SK-N-SH treated with all-trans-retinoic acid at 6 μM for 48 hours (cell line): ENCODE measurements around the gene SRBD1.

ENCODE experiments used
- ATAC-seq: fragments of 200-7000 bp; cut with Tn5 transposase; 3 replicates; pipeline ENCODE4 v1.9.1; 2020; ENCODE audit warnings: mild to moderate bottlenecking, moderate library complexity
- CSDC2 ChIP-seq: fragments of 250-450 bp; sonication (Bioruptor Pico); IDR thresholded peaks from 2 replicates; pipeline ENCODE4 v1.5.0; 2020; ENCODE audit warnings: mild to moderate bottlenecking, moderate library complexity
- ESRRG ChIP-seq: fragments of 250-450 bp; sonication (Bioruptor Pico); IDR thresholded peaks from 2 replicates; pipeline ENCODE4 v1.6.1; 2021; ENCODE audit warnings: mild to moderate bottlenecking
- GLIS3 ChIP-seq: fragments of 250-450 bp; sonication (Bioruptor Pico); IDR thresholded peaks from 2 replicates; pipeline ENCODE4 v1.5.0; 2020; ENCODE audit warnings: mild to moderate bottlenecking, moderate library complexity
- ISL1 ChIP-seq: fragments of 250-450 bp; sonication (Bioruptor Pico); IDR thresholded peaks from 2 replicates; pipeline ENCODE4 v2.1.2; 2022; ENCODE audit warnings: mild to moderate bottlenecking, moderate library complexity
- OSR1 ChIP-seq: fragments of 250-450 bp; sonication (Bioruptor Pico); IDR thresholded peaks from 2 replicates; pipeline ENCODE4 v1.8.0; 2022; ENCODE audit warnings: moderate library complexity, mild to moderate bottlenecking, inconsistent platforms
- PPARA ChIP-seq: fragments of 250-450 bp; sonication (Bioruptor Pico); IDR thresholded peaks from 2 replicates; pipeline ENCODE4 v1.5.0; 2020; ENCODE audit warnings: mild to moderate bottlenecking, borderline replicate concordance
- RARB ChIP-seq: fragments of 250-450 bp; sonication (Bioruptor Pico); IDR thresholded peaks from 2 replicates; pipeline ENCODE4 v1.8.0; 2021; ENCODE audit warnings: mild to moderate bottlenecking, moderate library complexity
- SNAI2 ChIP-seq: fragments of 250-450 bp; sonication (Bioruptor Pico); IDR thresholded peaks from 2 replicates; pipeline ENCODE4 v1.5.0; 2020; ENCODE audit warnings: mild to moderate bottlenecking, moderate library complexity
- TCF4 ChIP-seq: fragments of 250-450 bp; sonication (Bioruptor Pico); IDR thresholded peaks from 2 replicates; pipeline ENCODE4 v1.8.0; 2021; ENCODE audit warnings: mild to moderate bottlenecking, moderate library complexity, borderline replicate concordance
- ZC3H10 ChIP-seq: fragments of 250-450 bp; sonication (Bioruptor Pico); IDR thresholded peaks from 2 replicates; pipeline ENCODE4 v1.5.1; 2021; ENCODE audit warnings: mild to moderate bottlenecking, moderate library complexity
- ZFP3 ChIP-seq: fragments of 250-450 bp; sonication (Bioruptor Pico); IDR thresholded peaks from 2 replicates; pipeline ENCODE4 v1.5.0; 2020; ENCODE audit warnings: mild to moderate bottlenecking, moderate library complexity
- ZNF565 ChIP-seq: fragments of 450-650 bp; formaldehyde crosslinking; conservative IDR thresholded peaks from 2 replicates; pipeline ENCODE4 v1.5.0; 2020; ENCODE audit warnings: low read depth, mild to moderate bottlenecking, moderate library complexity
- ZNF70 ChIP-seq: fragments of 450-650 bp; formaldehyde crosslinking; IDR thresholded peaks from 2 replicates; pipeline ENCODE4 v1.5.0; 2020; ENCODE audit warnings: mild to moderate bottlenecking, moderate library complexity
- ZNF8 ChIP-seq: fragments of 450-650 bp; formaldehyde crosslinking; IDR thresholded peaks from 2 replicates; pipeline ENCODE4 v1.5.0; 2020; ENCODE audit warnings: mild to moderate bottlenecking, moderate library complexity
- TF ChIP-seq, protein P1 (sequence below): fragments of 250-450 bp; sonication (Bioruptor Pico); IDR thresholded peaks from 2 replicates; pipeline ENCODE4 v1.8.0; 2020; ENCODE audit warnings: mild to moderate bottlenecking, moderate library complexity, borderline replicate concordance
- TF ChIP-seq, protein P2 (sequence below): fragments of 250-450 bp; sonication (Bioruptor Pico); IDR thresholded peaks from 2 replicates; pipeline ENCODE4 v1.5.0; 2020; ENCODE audit warnings: mild to moderate bottlenecking, moderate library complexity
- TF ChIP-seq, protein P3 (sequence below): fragments of 250-450 bp; sonication (Bioruptor Pico); IDR thresholded peaks from 2 replicates; pipeline ENCODE4 v1.8.0; 2021; ENCODE audit warnings: low read depth, mild to moderate bottlenecking, moderate library complexity, borderline replicate concordance
- TF ChIP-seq, protein P4 (sequence below): fragments of 250-450 bp; sonication (Bioruptor Pico); IDR thresholded peaks from 2 replicates; pipeline ENCODE4 v1.5.1; 2021; ENCODE audit warnings: mild to moderate bottlenecking, moderate library complexity

The SRBD1 gene

DNA sequence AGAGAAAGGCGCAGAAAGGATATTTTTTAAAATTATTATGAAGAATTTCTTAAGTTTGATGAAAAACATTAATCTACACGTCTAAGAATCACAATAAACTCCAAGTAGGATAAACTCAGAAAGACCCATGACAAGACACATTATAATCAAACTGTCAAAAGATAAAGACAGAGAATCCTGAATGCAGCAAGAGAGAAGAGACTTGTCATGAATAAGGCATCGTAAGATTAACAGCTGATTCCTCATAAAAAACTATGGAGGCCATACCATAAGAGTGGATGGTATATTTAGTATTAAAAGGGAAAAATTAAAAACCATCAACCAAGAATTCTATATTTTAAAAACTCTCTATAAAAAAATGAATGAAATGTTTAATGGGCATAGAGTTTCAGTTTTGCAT is 39.1 kb downstream of the SRBD1 start:
- TF ChIP-seq SNAI2 (CRISPR knock-in tag) = no peak
- no peak for TF ChIP-seq TCF4 (CRISPR knock-in tag)
- TF ChIP-seq, all 23 proteins: peak for 0
- ATAC-seq = no peak

DNA sequence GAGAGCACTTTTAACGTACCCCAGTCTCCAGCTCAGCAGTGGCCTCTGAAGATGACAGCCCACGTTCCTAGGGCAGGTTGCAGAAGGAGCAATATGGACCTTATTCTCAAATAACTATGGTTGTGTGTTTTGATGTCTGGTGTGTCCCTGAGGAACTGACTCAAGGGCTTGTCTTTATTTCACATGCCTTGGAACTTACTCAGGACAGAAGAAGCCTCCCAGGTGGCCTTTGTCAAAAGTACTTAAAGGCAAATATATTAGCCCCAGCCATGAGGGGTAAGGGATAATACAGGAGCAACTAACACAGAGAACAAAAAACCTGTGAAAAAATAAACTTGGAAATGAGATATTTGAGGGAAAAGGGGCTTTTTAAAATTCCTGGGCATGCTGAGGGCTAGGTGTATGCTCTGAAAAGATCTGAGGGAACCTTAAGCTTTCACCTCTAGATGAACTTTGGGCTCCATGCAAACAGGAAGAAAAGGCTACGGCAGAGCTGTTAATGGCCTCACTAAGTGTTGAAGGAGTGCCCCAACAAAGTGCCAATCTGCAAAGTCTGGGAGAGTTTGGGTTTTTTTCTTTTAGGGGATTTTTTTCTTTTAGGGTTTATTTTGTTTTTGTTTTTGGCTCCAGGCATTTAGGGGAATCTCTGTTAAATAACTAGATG is 40.3 kb downstream of the SRBD1 start:
- TF ChIP-seq OSR1 (CRISPR knock-in tag) (no peak), SNAI2 (CRISPR knock-in tag) (no peak), ZFP3 (no peak), ZC3H10 (CRISPR knock-in tag) (no peak), RARB (CRISPR knock-in tag) (no peak), PPARA (no peak), ESRRG (CRISPR knock-in tag) (no peak), TCF4 (CRISPR knock-in tag) (no peak), ZNF8 (CRISPR knock-in tag) (no peak), ZNF565 (CRISPR knock-in tag) (no peak)
- TF ChIP-seq, protein P1, sequence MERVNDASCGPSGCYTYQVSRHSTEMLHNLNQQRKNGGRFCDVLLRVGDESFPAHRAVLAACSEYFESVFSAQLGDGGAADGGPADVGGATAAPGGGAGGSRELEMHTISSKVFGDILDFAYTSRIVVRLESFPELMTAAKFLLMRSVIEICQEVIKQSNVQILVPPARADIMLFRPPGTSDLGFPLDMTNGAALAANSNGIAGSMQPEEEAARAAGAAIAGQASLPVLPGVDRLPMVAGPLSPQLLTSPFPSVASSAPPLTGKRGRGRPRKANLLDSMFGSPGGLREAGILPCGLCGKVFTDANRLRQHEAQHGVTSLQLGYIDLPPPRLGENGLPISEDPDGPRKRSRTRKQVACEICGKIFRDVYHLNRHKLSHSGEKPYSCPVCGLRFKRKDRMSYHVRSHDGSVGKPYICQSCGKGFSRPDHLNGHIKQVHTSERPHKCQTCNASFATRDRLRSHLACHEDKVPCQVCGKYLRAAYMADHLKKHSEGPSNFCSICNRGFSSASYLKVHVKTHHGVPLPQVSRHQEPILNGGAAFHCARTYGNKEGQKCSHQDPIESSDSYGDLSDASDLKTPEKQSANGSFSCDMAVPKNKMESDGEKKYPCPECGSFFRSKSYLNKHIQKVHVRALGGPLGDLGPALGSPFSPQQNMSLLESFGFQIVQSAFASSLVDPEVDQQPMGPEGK (CRISPR knock-in tag) = no peak
- TF ChIP-seq, protein P2, sequence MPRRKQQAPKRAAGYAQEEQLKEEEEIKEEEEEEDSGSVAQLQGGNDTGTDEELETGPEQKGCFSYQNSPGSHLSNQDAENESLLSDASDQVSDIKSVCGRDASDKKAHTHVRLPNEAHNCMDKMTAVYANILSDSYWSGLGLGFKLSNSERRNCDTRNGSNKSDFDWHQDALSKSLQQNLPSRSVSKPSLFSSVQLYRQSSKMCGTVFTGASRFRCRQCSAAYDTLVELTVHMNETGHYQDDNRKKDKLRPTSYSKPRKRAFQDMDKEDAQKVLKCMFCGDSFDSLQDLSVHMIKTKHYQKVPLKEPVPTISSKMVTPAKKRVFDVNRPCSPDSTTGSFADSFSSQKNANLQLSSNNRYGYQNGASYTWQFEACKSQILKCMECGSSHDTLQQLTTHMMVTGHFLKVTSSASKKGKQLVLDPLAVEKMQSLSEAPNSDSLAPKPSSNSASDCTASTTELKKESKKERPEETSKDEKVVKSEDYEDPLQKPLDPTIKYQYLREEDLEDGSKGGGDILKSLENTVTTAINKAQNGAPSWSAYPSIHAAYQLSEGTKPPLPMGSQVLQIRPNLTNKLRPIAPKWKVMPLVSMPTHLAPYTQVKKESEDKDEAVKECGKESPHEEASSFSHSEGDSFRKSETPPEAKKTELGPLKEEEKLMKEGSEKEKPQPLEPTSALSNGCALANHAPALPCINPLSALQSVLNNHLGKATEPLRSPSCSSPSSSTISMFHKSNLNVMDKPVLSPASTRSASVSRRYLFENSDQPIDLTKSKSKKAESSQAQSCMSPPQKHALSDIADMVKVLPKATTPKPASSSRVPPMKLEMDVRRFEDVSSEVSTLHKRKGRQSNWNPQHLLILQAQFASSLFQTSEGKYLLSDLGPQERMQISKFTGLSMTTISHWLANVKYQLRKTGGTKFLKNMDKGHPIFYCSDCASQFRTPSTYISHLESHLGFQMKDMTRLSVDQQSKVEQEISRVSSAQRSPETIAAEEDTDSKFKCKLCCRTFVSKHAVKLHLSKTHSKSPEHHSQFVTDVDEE (CRISPR knock-in tag) = no peak
- TF ChIP-seq, protein P3, sequence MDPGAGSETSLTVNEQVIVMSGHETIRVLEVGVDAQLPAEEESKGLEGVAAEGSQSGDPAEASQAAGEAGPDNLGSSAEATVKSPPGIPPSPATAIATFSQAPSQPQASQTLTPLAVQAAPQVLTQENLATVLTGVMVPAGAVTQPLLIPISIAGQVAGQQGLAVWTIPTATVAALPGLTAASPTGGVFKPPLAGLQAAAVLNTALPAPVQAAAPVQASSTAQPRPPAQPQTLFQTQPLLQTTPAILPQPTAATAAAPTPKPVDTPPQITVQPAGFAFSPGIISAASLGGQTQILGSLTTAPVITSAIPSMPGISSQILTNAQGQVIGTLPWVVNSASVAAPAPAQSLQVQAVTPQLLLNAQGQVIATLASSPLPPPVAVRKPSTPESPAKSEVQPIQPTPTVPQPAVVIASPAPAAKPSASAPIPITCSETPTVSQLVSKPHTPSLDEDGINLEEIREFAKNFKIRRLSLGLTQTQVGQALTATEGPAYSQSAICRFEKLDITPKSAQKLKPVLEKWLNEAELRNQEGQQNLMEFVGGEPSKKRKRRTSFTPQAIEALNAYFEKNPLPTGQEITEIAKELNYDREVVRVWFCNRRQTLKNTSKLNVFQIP = no peak
- ATAC-seq = no peak; the same call in 1 of the 3 replicates

DNA sequence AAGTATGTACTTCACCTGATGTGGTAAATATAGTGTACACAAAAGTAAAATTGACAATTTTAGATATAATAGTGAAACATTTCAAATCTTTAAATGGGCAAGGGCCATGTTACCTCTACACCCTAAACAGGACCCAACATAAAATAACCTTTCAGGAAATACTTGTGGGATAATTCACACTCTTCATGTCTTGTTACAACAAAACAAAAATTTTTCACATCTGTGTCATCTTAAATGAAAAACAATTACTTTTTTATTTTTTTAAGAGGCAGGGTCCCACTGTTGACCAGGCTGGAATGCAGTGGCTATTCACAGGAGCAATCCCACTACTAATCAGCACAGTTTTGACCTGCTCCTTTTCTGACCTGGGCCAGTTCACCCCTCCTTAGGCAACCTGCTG is 42.1 kb downstream of the SRBD1 start:
- no peak for ATAC-seq
- TF ChIP-seq ISL1 (no peak), TCF4 (CRISPR knock-in tag) (no peak), PPARA (no peak), GLIS3 (CRISPR knock-in tag) (no peak), OSR1 (CRISPR knock-in tag) (no peak), SNAI2 (CRISPR knock-in tag) (no peak), ESRRG (CRISPR knock-in tag) (no peak), CSDC2 (CRISPR knock-in tag) (no peak), ZNF70 (no peak)
- TF ChIP-seq, protein P2 (CRISPR knock-in tag) = no peak
- TF ChIP-seq, protein P4, sequence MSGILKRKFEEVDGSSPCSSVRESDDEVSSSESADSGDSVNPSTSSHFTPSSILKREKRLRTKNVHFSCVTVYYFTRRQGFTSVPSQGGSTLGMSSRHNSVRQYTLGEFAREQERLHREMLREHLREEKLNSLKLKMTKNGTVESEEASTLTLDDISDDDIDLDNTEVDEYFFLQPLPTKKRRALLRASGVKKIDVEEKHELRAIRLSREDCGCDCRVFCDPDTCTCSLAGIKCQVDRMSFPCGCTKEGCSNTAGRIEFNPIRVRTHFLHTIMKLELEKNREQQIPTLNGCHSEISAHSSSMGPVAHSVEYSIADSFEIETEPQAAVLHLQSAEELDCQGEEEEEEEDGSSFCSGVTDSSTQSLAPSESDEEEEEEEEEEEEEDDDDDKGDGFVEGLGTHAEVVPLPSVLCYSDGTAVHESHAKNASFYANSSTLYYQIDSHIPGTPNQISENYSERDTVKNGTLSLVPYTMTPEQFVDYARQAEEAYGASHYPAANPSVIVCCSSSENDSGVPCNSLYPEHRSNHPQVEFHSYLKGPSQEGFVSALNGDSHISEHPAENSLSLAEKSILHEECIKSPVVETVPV (CRISPR knock-in tag) = no peak
